NCI-H187 (cell line): ENCODE results near the gene CEP85L.

Experiments used
- DNase-seq, 2 experiments: peaks; one replicate each; lab custom pipeline; 2025; lab: John Stamatoyannopoulos, UW

CEP85L gene

GRCh38 chr6:118542184-118542952, 109.0 kb downstream of the CEP85L start:
- no peak for DNase-seq

GRCh38 chr6:118537574-118537973, 113.8 kb downstream of the CEP85L start:
- DNase-seq, result no peak

- no peak for DNase-seq
Observed at GRCh38 chr6:118536478-118536877, 114.9 kb downstream of the CEP85L start.

- DNase-seq, result no peak
Observed at GRCh38 chr6:118535176-118535844, 116.1 kb downstream of the CEP85L start.

- no peak for DNase-seq
Observed at GRCh38 chr6:118530942-118531341, 120.4 kb downstream of the CEP85L start.

GRCh38 chr6:118529756-118530155, 121.6 kb downstream of the CEP85L start:
- no peak for DNase-seq

GRCh38 chr6:118528129-118528528, 123.3 kb downstream of the CEP85L start:
- DNase-seq, result no peak

GRCh38 chr6:118525913-118526780, 125.2 kb downstream of the CEP85L start:
- no peak for DNase-seq

- DNase-seq, result no peak
Observed at GRCh38 chr6:118524686-118525085, 126.7 kb downstream of the CEP85L start.

- DNase-seq, result no peak
Observed at GRCh38 chr6:118523216-118523615, 128.2 kb downstream of the CEP85L start.

- DNase-seq, result no peak
Observed at GRCh38 chr6:118522422-118522821, 129.0 kb downstream of the CEP85L start.

GRCh38 chr6:118514689-118515088, 136.7 kb downstream of the CEP85L start:
- DNase-seq, result no peak

- DNase-seq, result no peak
Observed at GRCh38 chr6:118511930-118512715, 139.3 kb downstream of the CEP85L start.

GRCh38 chr6:118509009-118509617, 142.3 kb downstream of the CEP85L start:
- DNase-seq, result no peak

- no peak for DNase-seq
Observed at GRCh38 chr6:118507636-118508035, 143.8 kb downstream of the CEP85L start.

GRCh38 chr6:118506071-118506638, 145.2 kb downstream of the CEP85L start:
- DNase-seq, result no peak

GRCh38 chr6:118505656-118506055, 145.7 kb downstream of the CEP85L start:
- no peak for DNase-seq

- no peak for DNase-seq
Observed at GRCh38 chr6:118504611-118505010, 146.8 kb downstream of the CEP85L start.

- DNase-seq, result no peak
Observed at GRCh38 chr6:118502169-118502568, 149.2 kb downstream of the CEP85L start.

GRCh38 chr6:118501765-118502164, 149.6 kb downstream of the CEP85L start:
- no peak for DNase-seq

- DNase-seq, result no peak
Observed at GRCh38 chr6:118501099-118501498, 150.3 kb downstream of the CEP85L start.
